NCI-H1048 (cell line): ENCODE data around the gene KCTD5.
"Not testable (repeated sequence)": the region's sequence is repeated elsewhere in the genome, so short reads cannot be mapped to it uniquely, and the experiment has no call there.

Experiments used
- DNase-seq: peaks from one replicate; lab custom pipeline; 2025; lab: John Stamatoyannopoulos, UW

Gene KCTD5

GRCh38 chr16:2710021-2710710 lies 27.8 kb downstream of the KCTD5 start:
- no peak for DNase-seq

GRCh38 chr16:2710711-2711231 lies 28.4 kb downstream of the KCTD5 start:
- DNase-seq, result no peak

GRCh38 chr16:2711370-2712062 lies 29.2 kb downstream of the KCTD5 start:
- no peak for DNase-seq

GRCh38 chr16:2712063-2712441 lies 29.7 kb downstream of the KCTD5 start:
- DNase-seq, result no peak

GRCh38 chr16:2712546-2712945 lies 30.2 kb downstream of the KCTD5 start:
- no peak for DNase-seq

GRCh38 chr16:2713523-2713922 lies 31.2 kb downstream of the KCTD5 start:
- no peak for DNase-seq

- DNase-seq, result no peak
These were observed 31.9 kb downstream of the KCTD5 start for GRCh38 chr16:2713985-2714774.

- DNase-seq, result no peak
These were observed 32.7 kb downstream of the KCTD5 start for GRCh38 chr16:2715064-2715463.

GRCh38 chr16:2715519-2715918 lies 33.2 kb downstream of the KCTD5 start:
- no peak for DNase-seq

- DNase-seq, result no peak
These were observed 33.9 kb downstream of the KCTD5 start for GRCh38 chr16:2715966-2716885.

- DNase-seq, result no peak
These were observed 34.6 kb downstream of the KCTD5 start for GRCh38 chr16:2716948-2717347.

GRCh38 chr16:2717383-2718263 lies 35.3 kb downstream of the KCTD5 start:
- no peak for DNase-seq

GRCh38 chr16:2719328-2720063 lies 37.2 kb downstream of the KCTD5 start:
- DNase-seq, result no peak

- DNase-seq, result no peak
These were observed 37.7 kb downstream of the KCTD5 start, which contains the start of gene PRSS27 for GRCh38 chr16:2720064-2720457. PRSS27 (minus strand) TSS chr16:2720224; CDS start chr16:2720160, 64 bp downstream.

- peak; percentile 32 for DNase-seq
These were observed 38.7 kb downstream of the KCTD5 start for GRCh38 chr16:2720719-2721633.

- not testable (repeated sequence) for DNase-seq
These were observed 39.4 kb downstream of the KCTD5 start for GRCh38 chr16:2721634-2722173.

GRCh38 chr16:2724088-2724676 lies 41.9 kb downstream of the KCTD5 start:
- no peak for DNase-seq

- DNase-seq, result no peak
These were observed 42.6 kb downstream of the KCTD5 start for GRCh38 chr16:2724816-2725348.
